Activated naive CD8-positive, alpha-beta T cell treated with anti-CD3 and anti-CD28 coated beads for 36 hours (primary cell): ENCODE data around the gene WDR6. TPM values are rescaled to one million over a fixed set of nuclear protein-coding genes. Genes with fewer than 3 reads are reported as not detected.

Experiments
- DNase-seq: peaks from one replicate; pipeline ENCODE4 v3.0.0; 2021
- H3K27ac Mint-ChIP-seq: one replicate; pipeline ENCODE4 v1.8.0; 2022; ENCODE audit warnings: mild to moderate bottlenecking, moderate library complexity, mixed read lengths
- H3K27me3 Mint-ChIP-seq: one replicate; pipeline ENCODE4 v1.8.0; 2022; ENCODE audit warnings: mild to moderate bottlenecking, mixed read lengths
- H3K36me3 Mint-ChIP-seq: one replicate; pipeline ENCODE4 v1.8.0; 2021; ENCODE audit warnings: mild to moderate bottlenecking, mixed read lengths
- H3K4me1 Mint-ChIP-seq: one replicate; pipeline ENCODE4 v1.8.0; 2021; ENCODE audit warnings: mixed read lengths
- H3K4me3 Mint-ChIP-seq: one replicate; pipeline ENCODE4 v1.8.0; 2022; ENCODE audit warnings: mild to moderate bottlenecking, moderate library complexity, mixed read lengths
- H3K9me3 Mint-ChIP-seq: one replicate; pipeline ENCODE4 v1.8.0; 2022; ENCODE audit warnings: mixed read lengths
- total RNA-seq, 2 experiments: library from RNA; stranded (reverse); gene quantifications; one replicate each; pipeline ENCODE4 v1.2.3, GENCODE V29; 2021

The WDR6 gene, protein sequence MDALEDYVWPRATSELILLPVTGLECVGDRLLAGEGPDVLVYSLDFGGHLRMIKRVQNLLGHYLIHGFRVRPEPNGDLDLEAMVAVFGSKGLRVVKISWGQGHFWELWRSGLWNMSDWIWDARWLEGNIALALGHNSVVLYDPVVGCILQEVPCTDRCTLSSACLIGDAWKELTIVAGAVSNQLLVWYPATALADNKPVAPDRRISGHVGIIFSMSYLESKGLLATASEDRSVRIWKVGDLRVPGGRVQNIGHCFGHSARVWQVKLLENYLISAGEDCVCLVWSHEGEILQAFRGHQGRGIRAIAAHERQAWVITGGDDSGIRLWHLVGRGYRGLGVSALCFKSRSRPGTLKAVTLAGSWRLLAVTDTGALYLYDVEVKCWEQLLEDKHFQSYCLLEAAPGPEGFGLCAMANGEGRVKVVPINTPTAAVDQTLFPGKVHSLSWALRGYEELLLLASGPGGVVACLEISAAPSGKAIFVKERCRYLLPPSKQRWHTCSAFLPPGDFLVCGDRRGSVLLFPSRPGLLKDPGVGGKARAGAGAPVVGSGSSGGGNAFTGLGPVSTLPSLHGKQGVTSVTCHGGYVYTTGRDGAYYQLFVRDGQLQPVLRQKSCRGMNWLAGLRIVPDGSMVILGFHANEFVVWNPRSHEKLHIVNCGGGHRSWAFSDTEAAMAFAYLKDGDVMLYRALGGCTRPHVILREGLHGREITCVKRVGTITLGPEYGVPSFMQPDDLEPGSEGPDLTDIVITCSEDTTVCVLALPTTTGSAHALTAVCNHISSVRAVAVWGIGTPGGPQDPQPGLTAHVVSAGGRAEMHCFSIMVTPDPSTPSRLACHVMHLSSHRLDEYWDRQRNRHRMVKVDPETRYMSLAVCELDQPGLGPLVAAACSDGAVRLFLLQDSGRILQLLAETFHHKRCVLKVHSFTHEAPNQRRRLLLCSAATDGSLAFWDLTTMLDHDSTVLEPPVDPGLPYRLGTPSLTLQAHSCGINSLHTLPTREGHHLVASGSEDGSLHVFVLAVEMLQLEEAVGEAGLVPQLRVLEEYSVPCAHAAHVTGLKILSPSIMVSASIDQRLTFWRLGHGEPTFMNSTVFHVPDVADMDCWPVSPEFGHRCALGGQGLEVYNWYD
- total RNA-seq: 100 to 1,000 TPM; 135 to 140 TPM

DNA sequence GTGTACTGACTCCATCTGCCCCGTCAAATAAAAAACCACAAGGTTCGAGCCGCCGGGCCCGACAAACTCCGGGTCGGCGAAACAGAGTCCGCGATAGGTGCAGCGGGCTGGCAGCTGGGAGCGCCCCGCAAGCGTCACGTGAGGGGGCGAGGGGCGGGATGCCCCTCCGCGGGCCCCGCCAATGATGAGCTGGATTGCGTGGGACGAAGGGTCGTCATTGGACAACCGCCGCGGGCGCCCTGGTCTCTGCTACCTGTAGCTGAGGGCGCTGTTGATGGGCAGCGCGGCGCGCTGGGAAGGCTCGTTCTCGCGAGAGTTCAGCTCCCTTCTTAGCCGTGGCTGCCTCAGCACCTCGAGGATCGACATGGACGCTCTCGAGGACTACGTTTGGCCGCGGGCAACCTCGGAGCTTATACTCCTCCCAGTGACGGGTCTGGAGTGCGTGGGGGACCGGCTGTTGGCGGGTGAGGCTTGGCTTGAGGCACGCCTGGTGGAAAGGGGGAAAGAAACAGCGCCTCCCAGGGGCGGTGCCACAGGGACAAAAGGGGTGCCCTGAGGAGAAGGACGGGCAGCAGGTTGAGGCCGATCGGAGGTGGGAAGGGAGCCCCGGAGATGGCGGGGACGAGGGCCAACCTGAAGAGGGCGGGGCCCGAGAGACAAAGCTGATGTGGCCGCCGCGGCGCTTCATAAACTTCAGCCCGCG lies at the start of gene WDR6:
Gene WDR6, plus strand, starts transcription at position 324 of the 703 bp plus-strand sequence. Its CDS starts 41 bp downstream, at position 365.
- Mint-ChIP-seq H3K4me3 (peak within 1 kb of the TSS; percentile 99), H3K27me3 (peaks cover 3% of the 10 kb centered on the region), H3K36me3 (peaks cover 14% of the 10 kb centered on the region), H3K27ac (peak within 1 kb of the TSS; percentile 100), H3K9me3 (no peaks in the 10 kb centered on the region), H3K4me1 (peaks cover 26% of the 10 kb centered on the region)
- peak; percentile 99 for DNase-seq

DNA sequence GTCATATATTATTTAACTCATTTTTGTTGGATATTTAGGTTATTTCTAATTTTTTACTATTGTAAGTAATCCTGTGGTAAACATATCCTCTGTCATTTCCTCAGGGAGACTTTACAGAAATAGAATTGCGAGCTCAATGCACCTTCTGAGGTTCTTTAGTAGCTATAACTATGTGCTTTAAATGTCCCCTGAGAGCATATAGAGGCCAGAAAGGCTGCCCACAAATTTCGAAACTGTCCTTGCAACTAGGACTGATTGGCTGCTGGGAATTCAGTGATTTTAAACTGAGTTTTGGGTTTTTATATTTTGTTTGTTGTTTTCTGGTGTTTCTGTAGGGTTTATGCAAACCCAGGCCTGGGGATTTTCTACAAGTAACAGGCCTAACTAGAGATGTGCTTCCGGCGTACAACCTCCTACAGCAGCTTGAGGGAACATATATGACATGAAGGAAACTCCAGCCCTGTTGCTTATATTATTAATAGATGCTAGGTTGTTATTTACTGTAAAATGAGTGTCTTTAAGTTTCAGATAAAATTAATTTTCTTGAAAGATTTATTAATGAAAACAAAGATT lies 46.3 kb upstream of the WDR6 start:
- Mint-ChIP-seq H3K4me1 (peaks cover 6% of the 10 kb centered on the region), H3K4me3 (no peak overlapping the region), H3K36me3 (peaks cover 1% of the 10 kb centered on the region), H3K9me3 (no peaks in the 10 kb centered on the region), H3K27me3 (no peaks in the 10 kb centered on the region), H3K27ac (no peak overlapping the region)
- DNase-seq: no peak

DNA sequence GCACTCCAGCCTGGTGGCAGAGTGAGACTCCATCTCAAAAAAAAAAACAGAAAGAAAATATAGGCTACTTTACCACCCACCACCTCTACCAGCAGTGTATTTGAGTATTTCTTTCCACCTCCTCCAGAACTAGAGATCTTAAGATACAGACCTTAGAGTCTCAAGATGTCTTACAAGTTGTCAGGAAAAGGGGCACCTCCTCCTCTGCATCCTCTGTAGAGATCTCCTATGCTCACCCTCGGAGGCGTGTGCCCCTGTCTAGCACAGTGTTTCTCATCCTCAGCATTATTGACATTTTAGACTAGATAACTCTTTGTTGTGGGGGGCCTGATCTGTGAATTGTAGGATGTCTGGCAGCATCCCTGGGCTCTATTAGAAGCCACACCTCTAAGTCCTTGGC lies 44.9 kb upstream of the WDR6 start:
- Mint-ChIP-seq H3K4me3 (no peak overlapping the region), H3K27ac (no peak overlapping the region), H3K27me3 (no peaks in the 10 kb centered on the region), H3K4me1 (peaks cover 13% of the 10 kb centered on the region), H3K36me3 (peaks cover 5% of the 10 kb centered on the region), H3K9me3 (no peaks in the 10 kb centered on the region)
- DNase-seq: no peak

DNA sequence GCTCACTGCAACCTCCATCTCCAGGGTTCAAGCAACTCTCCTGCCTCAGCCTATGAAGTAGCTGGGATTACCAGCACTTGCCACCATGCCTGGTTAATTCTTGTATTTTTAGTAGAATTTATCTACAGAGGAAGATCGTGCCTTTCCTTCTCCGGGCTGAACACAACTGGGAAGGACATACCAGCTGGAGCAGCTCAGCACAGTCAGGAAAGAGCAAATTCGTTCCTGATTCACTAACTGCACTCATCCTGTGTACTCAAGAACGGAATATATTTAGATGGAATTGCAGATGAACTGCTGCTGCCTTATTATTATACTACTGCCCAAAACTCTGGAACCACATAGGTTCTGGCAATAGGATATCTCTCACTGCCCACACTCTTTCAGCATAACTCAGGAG lies 44.3 kb upstream of the WDR6 start:
- Mint-ChIP-seq H3K9me3 (no peaks in the 10 kb centered on the region), H3K4me1 (peaks cover 13% of the 10 kb centered on the region), H3K4me3 (no peak overlapping the region), H3K36me3 (peaks cover 5% of the 10 kb centered on the region), H3K27me3 (no peaks in the 10 kb centered on the region), H3K27ac (no peak overlapping the region)
- DNase-seq: no peak

DNA sequence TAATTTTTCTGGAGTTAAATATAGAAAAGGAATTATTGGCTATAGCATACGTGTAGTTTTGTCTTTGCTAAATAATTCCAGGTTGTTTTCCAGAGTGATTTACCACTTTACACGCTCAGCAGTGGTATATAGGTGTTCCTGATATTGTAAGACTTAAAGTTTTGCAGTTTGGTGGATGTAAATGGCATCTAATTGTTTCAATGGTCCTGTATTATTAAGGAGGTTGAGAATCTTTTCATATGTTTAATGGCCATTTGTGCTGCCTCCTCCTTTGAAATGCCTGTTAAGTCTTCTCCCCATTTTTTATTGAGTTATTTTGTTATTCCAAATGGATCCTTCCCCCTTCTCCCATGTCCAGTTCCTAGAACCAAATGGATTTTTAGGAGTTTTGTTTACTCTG lies 43.6 kb upstream of the WDR6 start:
- H3K4me3 Mint-ChIP-seq: no peak overlapping the region
- no peak for DNase-seq
- no peaks in the 10 kb centered on the region for H3K27me3 Mint-ChIP-seq
- H3K4me1 Mint-ChIP-seq: peaks cover 13% of the 10 kb centered on the region
- peaks cover 5% of the 10 kb centered on the region for H3K36me3 Mint-ChIP-seq
- no peaks in the 10 kb centered on the region for H3K9me3 Mint-ChIP-seq
- H3K27ac Mint-ChIP-seq: no peak overlapping the region

DNA sequence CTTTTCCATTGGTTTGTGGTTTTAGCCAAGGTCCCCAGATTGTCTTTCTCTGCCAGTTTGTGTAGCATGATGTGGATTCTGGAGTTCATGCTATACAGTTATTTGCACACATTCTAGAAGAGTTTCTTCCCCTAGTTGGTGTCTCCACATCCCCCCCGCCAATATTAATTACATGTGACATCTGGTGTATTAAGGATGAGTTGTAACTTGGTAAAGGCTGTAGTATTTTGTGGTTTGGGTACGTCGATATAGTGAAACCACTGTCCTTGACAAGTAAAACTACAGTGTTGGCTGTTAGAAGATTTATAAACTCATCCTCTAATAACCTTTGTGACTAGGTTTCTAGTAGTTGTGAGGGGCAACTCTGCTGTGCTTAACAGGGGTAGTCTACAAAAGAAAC lies 40.8 kb upstream of the WDR6 start:
- Mint-ChIP-seq H3K36me3 (peaks cover 11% of the 10 kb centered on the region), H3K27me3 (no peaks in the 10 kb centered on the region), H3K27ac (peak overlapping the region; percentile 11), H3K4me1 (peaks cover 8% of the 10 kb centered on the region), H3K4me3 (no peak overlapping the region), H3K9me3 (no peaks in the 10 kb centered on the region)
- DNase-seq: no peak

DNA sequence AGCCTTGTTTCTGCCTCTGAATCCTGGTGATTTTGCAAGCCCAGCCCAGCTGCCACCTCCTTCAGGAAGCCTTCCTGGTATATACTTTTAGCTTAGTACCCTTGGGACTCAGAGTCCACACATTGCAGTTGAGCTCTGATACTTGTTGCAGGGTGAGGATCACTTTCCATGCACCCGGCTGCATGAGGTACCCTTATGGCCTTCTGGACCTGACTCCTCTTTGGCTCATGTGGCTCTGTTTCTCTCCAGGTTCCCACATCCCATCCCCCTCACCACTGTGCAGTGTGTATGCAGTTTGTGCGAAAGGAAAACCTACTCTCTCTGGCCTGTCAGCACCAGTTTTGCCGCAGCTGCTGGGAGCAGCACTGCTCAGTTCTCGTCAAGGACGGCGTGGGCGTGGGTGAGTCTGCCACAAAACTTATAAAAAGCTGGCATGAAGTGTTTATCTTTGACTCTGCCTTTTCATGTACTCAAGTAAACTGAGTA lies 40.3 kb upstream of the WDR6 start:
- Mint-ChIP-seq H3K4me1 (peaks cover 8% of the 10 kb centered on the region), H3K36me3 (peaks cover 14% of the 10 kb centered on the region), H3K27me3 (no peaks in the 10 kb centered on the region), H3K9me3 (no peaks in the 10 kb centered on the region), H3K27ac (no peak overlapping the region), H3K4me3 (no peak overlapping the region)
- DNase-seq: no peak

DNA sequence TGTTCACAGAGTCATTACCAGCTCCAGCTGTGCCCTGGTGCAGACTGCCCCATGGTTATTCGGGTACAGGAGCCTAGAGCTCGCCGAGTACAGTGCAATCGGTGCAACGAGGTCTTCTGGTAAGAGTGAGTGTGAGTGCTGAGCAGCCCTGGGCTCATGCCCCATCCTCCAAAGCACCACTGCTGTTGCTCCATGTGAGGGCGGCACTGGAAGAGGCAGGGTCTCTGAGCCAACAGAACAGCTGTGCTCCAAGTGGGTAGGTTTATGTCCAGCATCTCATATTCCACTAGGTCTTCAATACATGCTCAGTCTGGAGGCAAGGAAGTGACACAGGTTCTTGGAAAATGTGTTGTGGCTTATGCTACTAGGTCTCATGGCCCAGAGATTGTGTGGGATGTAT lies 36.6 kb upstream of the WDR6 start:
- no peak overlapping the region for H3K27ac Mint-ChIP-seq
- no peak overlapping the region for H3K4me3 Mint-ChIP-seq
- H3K27me3 Mint-ChIP-seq: no peaks in the 10 kb centered on the region
- no peaks in the 10 kb centered on the region for H3K9me3 Mint-ChIP-seq
- peaks cover 16% of the 10 kb centered on the region for H3K36me3 Mint-ChIP-seq
- H3K4me1 Mint-ChIP-seq: peaks cover 7% of the 10 kb centered on the region
- no peak for DNase-seq

DNA sequence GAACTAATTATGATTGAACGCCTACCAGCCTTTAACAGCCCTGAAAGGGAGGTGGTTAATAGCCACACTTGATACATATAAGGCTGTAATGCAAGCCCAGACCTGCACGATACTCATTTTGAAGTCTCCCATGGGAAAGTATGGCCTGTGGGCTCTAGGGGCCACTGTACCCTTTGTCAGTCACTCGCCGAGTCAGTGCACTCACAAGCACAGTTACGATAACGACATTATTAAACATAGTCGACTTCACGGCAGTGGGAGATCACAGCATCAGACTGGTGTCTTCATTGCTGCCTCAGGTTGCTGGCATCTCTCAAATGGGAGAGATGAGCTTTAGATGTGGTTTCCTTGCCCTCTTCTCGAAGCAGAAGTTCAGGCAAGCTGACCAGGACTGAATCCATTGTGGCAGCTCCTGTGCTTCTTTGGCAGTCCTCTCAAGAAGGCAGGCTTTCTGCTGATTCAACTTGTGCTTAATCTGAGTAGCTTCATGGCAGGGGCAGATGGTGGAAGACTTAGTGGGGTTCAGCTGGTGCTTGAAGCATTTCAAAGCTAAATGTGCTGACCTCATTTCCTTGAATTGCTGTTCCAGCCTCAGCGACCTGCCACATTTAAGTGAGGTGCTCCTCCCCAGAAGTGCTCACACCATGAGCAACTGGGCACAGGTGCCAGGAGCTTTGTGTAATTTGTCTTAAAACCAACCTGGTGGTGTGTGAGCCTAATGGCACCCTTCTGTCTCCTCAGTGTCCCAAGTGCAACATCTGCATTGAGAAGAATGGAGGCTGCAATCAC lies 32.9 kb upstream of the WDR6 start:
- no peaks in the 10 kb centered on the region for H3K27me3 Mint-ChIP-seq
- H3K9me3 Mint-ChIP-seq: no peaks in the 10 kb centered on the region
- H3K4me3 Mint-ChIP-seq: no peak overlapping the region
- H3K27ac Mint-ChIP-seq: no peak overlapping the region
- no peaks in the 10 kb centered on the region for H3K4me1 Mint-ChIP-seq
- peaks cover 12% of the 10 kb centered on the region for H3K36me3 Mint-ChIP-seq
- DNase-seq: no peak

DNA sequence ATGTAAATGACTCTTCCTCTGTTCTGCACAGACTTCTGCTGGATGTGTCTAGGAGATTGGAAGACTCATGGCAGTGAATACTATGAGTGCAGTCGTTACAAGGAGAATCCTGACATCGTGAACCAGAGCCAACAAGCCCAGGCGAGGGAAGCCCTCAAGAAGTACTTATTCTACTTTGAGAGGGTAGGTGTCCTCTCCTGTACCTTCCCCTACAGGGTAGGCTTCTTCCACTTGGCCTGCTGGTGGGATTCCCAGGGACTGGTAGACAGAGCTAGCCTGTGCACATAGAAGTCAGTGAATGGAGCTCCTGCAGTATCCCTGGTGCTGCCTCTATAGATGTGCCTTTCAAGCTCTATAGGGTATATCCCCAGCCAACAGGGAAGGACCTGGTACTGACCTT lies 27.7 kb upstream of the WDR6 start:
- Mint-ChIP-seq H3K27ac (no peak overlapping the region), H3K36me3 (peaks cover 5% of the 10 kb centered on the region), H3K27me3 (no peaks in the 10 kb centered on the region), H3K9me3 (no peaks in the 10 kb centered on the region), H3K4me3 (no peak overlapping the region), H3K4me1 (peaks cover 1% of the 10 kb centered on the region)
- no peak for DNase-seq

DNA sequence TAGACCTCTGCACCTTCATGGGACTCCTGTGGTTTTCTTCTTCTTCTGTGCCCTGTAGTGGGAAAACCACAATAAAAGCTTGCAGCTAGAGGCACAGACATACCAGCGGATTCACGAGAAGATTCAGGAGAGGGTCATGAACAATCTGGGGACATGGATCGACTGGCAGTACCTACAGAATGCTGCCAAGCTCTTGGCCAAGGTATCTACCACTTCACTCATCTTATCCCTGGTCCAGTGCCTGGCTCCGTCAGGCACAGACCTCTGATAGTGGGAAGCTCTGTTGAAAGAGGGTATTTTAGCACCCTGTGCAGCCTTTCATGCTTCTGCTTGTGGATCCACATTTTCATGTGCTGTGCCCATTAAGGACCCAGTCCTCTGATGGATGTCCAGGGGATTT lies 26.9 kb upstream of the WDR6 start:
- no peak for DNase-seq
- Mint-ChIP-seq H3K4me1 (peaks cover 1% of the 10 kb centered on the region), H3K27ac (no peak overlapping the region), H3K4me3 (no peak overlapping the region), H3K27me3 (no peaks in the 10 kb centered on the region), H3K9me3 (no peaks in the 10 kb centered on the region), H3K36me3 (peaks cover 5% of the 10 kb centered on the region)

DNA sequence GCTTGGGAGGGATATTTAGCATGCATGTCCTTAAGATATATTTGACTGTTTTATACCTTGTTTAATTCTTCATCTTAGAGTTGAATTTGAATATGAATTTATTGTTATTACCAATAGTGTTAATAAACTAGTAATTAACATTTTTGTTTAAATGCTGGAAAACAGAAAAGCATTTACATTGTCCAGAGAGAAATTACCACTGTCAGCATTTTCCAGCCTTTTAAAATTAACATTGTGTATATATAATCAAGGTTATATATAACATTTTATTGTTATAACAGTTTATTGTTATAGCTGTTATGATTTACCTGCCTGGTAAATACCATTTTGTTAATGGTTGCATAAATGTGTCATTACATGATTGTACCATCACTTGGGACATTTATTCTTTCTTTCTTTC lies 25.2 kb upstream of the WDR6 start:
- Mint-ChIP-seq H3K27ac (no peak overlapping the region), H3K27me3 (no peaks in the 10 kb centered on the region), H3K4me3 (no peak overlapping the region), H3K36me3 (peaks cover 7% of the 10 kb centered on the region), H3K9me3 (no peaks in the 10 kb centered on the region), H3K4me1 (peaks cover 8% of the 10 kb centered on the region)
- no peak for DNase-seq

DNA sequence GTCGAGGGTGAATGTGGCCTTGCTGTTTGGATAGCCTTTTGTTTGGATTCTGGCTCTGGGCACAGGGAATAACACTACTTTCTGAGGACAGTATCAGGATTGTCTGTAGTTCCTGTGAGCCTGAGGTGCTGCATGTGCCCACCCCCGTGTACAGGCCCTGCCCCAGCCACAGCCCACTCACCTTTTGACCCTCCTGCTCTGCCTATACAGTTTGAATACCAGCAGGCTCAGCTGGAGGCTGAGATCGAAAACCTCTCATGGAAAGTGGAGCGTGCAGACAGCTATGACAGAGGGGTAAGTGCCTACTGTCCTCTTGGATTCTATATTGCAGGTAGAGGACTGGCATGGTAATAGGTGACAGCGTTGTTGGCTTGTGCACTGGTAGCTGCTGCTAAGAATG lies 24.5 kb upstream of the WDR6 start:
- Mint-ChIP-seq H3K36me3 (peaks cover 7% of the 10 kb centered on the region), H3K9me3 (no peaks in the 10 kb centered on the region), H3K4me1 (peaks cover 10% of the 10 kb centered on the region), H3K4me3 (no peak overlapping the region), H3K27ac (peak overlapping the region; percentile 18), H3K27me3 (no peaks in the 10 kb centered on the region)
- DNase-seq: no peak

DNA sequence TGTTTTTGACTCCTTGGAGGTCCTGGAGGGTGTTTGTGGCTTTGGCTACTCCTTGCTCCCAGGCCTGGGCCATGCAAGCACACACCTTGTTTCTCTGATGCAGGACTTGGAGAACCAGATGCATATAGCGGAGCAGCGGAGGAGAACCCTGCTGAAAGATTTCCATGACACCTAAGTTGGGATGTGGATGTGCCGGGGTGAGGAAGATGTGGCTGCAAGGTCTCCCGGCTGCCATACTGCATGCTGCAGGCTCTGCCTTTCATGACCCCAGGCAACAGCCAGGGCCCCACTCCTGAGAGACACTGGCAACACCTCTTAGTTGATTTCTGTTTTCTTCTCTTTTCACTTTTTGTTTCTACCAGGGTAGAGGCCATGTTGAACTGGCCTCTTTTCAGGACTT lies 24.1 kb upstream of the WDR6 start:
- DNase-seq: no peak
- Mint-ChIP-seq H3K27me3 (no peaks in the 10 kb centered on the region), H3K27ac (peak overlapping the region; percentile 18), H3K36me3 (peaks cover 7% of the 10 kb centered on the region), H3K9me3 (no peaks in the 10 kb centered on the region), H3K4me3 (no peak overlapping the region), H3K4me1 (peaks cover 13% of the 10 kb centered on the region)
